HL-60 (cell line): ENCODE results near the gene ESPNL.
"Not testable (repeated sequence)": the region's sequence is repeated elsewhere in the genome, so short reads cannot be mapped to it uniquely, and the experiment has no call there.

Experiments used
- DNase-seq, 2 experiments: peaks; one replicate each; pipeline ENCODE4 v3.0.0-alpha.2; 2010 to 2020; ENCODE audit warnings: low read depth in 1 of 2, low spot score in 1 of 2
- H3K27ac ChIP-seq: fragments of 250-450 bp; sonication (Bioruptor Pico); replicated peaks from 2 replicates; pipeline ENCODE4 v1.5.1; 2020; ENCODE audit warnings: mild to moderate bottlenecking, moderate library complexity
- H3K27me3 ChIP-seq: fragments of 250-450 bp; sonication (Bioruptor Pico); 2 replicates; pipeline ENCODE4 v1.5.1; 2021; ENCODE audit warnings: mild to moderate bottlenecking, moderate library complexity; ENCODE audit not compliant: insufficient read depth, poor library complexity, severe bottlenecking
- H3K4me3 ChIP-seq: replicated peaks from 2 replicates; pipeline ENCODE4 v1.5.1; 2011; ENCODE audit warnings: mild to moderate bottlenecking, control low read depth, low read length; ENCODE audit not compliant: insufficient read depth
- CTCF ChIP-seq: IDR thresholded peaks from one replicate; pipeline ENCODE4 v1.5.1; 2011; ENCODE audit warnings: low read length, control low read depth, inconsistent platforms; ENCODE audit not compliant: insufficient read depth
- GABPA ChIP-seq: IDR thresholded peaks from 2 replicates; pipeline ENCODE4 v1.6.1; 2012; ENCODE audit warnings: low read depth
- POLR2AphosphoS5 ChIP-seq: IDR thresholded peaks from 2 replicates; pipeline ENCODE4 v1.6.1; 2012; ENCODE audit warnings: low read depth
- REST ChIP-seq: IDR thresholded peaks from 2 replicates; pipeline ENCODE4 v1.6.1; 2012; ENCODE audit warnings: low read depth; ENCODE audit not compliant: insufficient replicate concordance
- SPI1 ChIP-seq: IDR thresholded peaks from 2 replicates; pipeline ENCODE4 v1.6.1; 2012; ENCODE audit warnings: low read depth, mild to moderate bottlenecking, borderline replicate concordance

ESPNL gene

GRCh38 chr2:238066218-238066617 is 33.9 kb upstream of the ESPNL start:
- TF ChIP-seq CTCF: no peak
- TF ChIP-seq POLR2AphosphoS5: no peak
- no peak for TF ChIP-seq REST
- TF ChIP-seq GABPA: no peak
- no peak for TF ChIP-seq SPI1

GRCh38 chr2:238066718-238067117 is 33.4 kb upstream of the ESPNL start:
- not testable (repeated sequence) for H3K4me3 ChIP-seq, H3K27ac ChIP-seq, H3K27me3 ChIP-seq, DNase-seq

More at GRCh38 chr2:238066218-238066617, 33.9 kb upstream of the ESPNL start:
- H3K4me3 ChIP-seq: no peak overlapping the region
- DNase-seq: no peak
- H3K27me3 ChIP-seq: no peaks in the 10 kb centered on the region
- H3K27ac ChIP-seq: no peak overlapping the region

GRCh38 chr2:238067939-238068338 is 32.2 kb upstream of the ESPNL start:
- no peak for DNase-seq
- TF ChIP-seq CTCF (no peak), SPI1 (no peak), POLR2AphosphoS5 (no peak), REST (no peak), GABPA (no peak)
- H3K27ac ChIP-seq: no peak overlapping the region
- H3K4me3 ChIP-seq: no peak overlapping the region
- no peaks in the 10 kb centered on the region for H3K27me3 ChIP-seq

- H3K27me3 ChIP-seq: no peaks in the 10 kb centered on the region
- no peak for DNase-seq
- H3K27ac ChIP-seq: no peak overlapping the region
- no peak overlapping the region for H3K4me3 ChIP-seq
- TF ChIP-seq POLR2AphosphoS5: no peak
- TF ChIP-seq CTCF: no peak
- TF ChIP-seq GABPA: no peak
- no peak for TF ChIP-seq REST
- no peak for TF ChIP-seq SPI1
Observed at GRCh38 chr2:238069021-238069709, 31.0 kb upstream of the ESPNL start.
